Measurements from ENCODE around the gene SON. TPM values are rescaled to one million over a fixed set of nuclear protein-coding genes. Genes with fewer than 3 reads are reported as not detected.
"Not testable (repeated sequence)": the region's sequence is repeated elsewhere in the genome, so short reads cannot be mapped to it uniquely, and the experiment has no call there.

The SON gene
- total RNA-seq, 1 donor from 2014 or later: 342 TPM

GRCh38 chr21:33561373-33561772 lies 18.5 kb downstream of the SON start:
- no peak for DNase-seq (ENCODE audit: low spot score)
- H3K4me1 Mint-ChIP-seq (ENCODE audit: low read depth): peaks cover 46% of the 10 kb centered on the region
- peaks cover 51% of the 10 kb centered on the region for H3K36me3 Mint-ChIP-seq (ENCODE audit: low read depth)
- H3K4me3 Mint-ChIP-seq: no peak overlapping the region
- intact Hi-C loops (cut with micrococcal nuclease): no loop called here
- no peaks in the 10 kb centered on the region for H3K9me3 Mint-ChIP-seq
- H3K27ac Mint-ChIP-seq: peak overlapping the region; percentile 43
- H3K27me3 Mint-ChIP-seq (ENCODE audit: insufficient read depth): no peaks in the 10 kb centered on the region

DNA sequence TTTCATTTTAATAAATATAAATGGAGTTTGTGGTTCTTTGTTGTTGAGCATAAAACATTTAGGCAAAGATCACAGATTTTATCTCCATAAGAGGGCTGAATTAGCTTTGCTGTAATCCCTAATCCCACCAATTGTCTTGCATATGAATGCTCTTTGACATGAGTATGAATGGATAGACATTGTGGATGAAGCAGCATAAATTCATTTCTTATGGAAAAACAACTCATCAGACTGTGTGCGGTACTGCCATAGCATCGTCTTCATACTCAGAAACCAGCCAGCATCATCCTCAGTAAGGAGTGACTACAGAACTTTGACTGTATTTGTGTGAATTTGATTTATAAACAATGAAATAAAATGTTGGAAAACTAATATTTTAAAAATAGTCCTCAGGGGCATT lies 19.6 kb downstream of the SON start:
- intact Hi-C loops (cut with micrococcal nuclease): no loop called here
- Mint-ChIP-seq H3K27me3 (ENCODE audit: insufficient read depth) (no peaks in the 10 kb centered on the region), H3K9me3 (no peaks in the 10 kb centered on the region), H3K27ac (no peak overlapping the region), H3K4me1 (ENCODE audit: low read depth) (peaks cover 36% of the 10 kb centered on the region), H3K36me3 (ENCODE audit: low read depth) (peaks cover 44% of the 10 kb centered on the region), H3K4me3 (no peak overlapping the region)
- no peak for DNase-seq (ENCODE audit: low spot score)

GRCh38 chr21:33566514-33566913 lies 23.7 kb downstream of the SON start:
- Mint-ChIP-seq H3K4me1 (ENCODE audit: low read depth) (peaks cover 22% of the 10 kb centered on the region), H3K27ac (no peak overlapping the region), H3K27me3 (ENCODE audit: insufficient read depth) (no peaks in the 10 kb centered on the region), H3K9me3 (no peaks in the 10 kb centered on the region), H3K4me3 (no peak overlapping the region), H3K36me3 (ENCODE audit: low read depth) (peaks cover 21% of the 10 kb centered on the region)
- intact Hi-C loops (cut with micrococcal nuclease): loop anchor here (5.0 kb wide), 1 partner anchor 41 kb away; no protein-coding TSS in a partner anchor
- no peak for DNase-seq (ENCODE audit: low spot score)

- no peaks in the 10 kb centered on the region for H3K9me3 Mint-ChIP-seq
- intact Hi-C loops (cut with micrococcal nuclease): loop anchor here (5.0 kb wide), 1 partner anchor 39 kb away; no protein-coding TSS in a partner anchor
- H3K4me1 Mint-ChIP-seq (ENCODE audit: low read depth): peaks cover 15% of the 10 kb centered on the region
- peaks cover 24% of the 10 kb centered on the region for H3K36me3 Mint-ChIP-seq (ENCODE audit: low read depth)
- no peaks in the 10 kb centered on the region for H3K27me3 Mint-ChIP-seq (ENCODE audit: insufficient read depth)
- peak overlapping the region; percentile 63 for H3K27ac Mint-ChIP-seq
- no peak overlapping the region for H3K4me3 Mint-ChIP-seq
- DNase-seq (ENCODE audit: low spot score): no peak
Observed at GRCh38 chr21:33567914-33568313, 25.1 kb downstream of the SON start.

DNA sequence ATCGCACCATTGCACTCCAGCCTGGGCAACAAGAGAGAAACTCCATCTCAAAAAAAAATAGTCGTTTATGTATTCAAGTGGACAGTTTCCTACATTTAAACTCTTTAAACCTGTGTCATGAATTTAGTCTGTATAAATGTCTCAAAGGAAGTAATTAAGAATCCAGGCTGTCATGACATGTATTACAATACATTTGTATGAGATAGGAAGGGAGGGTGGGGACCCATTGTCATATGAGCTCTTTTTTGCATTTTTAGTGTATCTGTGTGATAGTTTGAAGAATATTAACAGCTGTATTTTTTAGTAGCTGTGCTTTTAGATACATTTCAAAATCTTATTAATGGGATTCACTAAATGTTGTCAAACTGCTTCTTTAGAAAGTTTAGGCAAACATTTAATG lies 25.6 kb downstream of the SON start:
- DNase-seq (ENCODE audit: low spot score): no peak
- H3K27me3 Mint-ChIP-seq (ENCODE audit: insufficient read depth): no peaks in the 10 kb centered on the region
- no peaks in the 10 kb centered on the region for H3K9me3 Mint-ChIP-seq
- H3K4me3 Mint-ChIP-seq: no peak overlapping the region
- peaks cover 25% of the 10 kb centered on the region for H3K36me3 Mint-ChIP-seq (ENCODE audit: low read depth)
- no peak overlapping the region for H3K27ac Mint-ChIP-seq
- intact Hi-C loops (cut with micrococcal nuclease): loop anchor here (5.0 kb wide), 1 partner anchor 39 kb away; no protein-coding TSS in a partner anchor
- peaks cover 12% of the 10 kb centered on the region for H3K4me1 Mint-ChIP-seq (ENCODE audit: low read depth)

DNA sequence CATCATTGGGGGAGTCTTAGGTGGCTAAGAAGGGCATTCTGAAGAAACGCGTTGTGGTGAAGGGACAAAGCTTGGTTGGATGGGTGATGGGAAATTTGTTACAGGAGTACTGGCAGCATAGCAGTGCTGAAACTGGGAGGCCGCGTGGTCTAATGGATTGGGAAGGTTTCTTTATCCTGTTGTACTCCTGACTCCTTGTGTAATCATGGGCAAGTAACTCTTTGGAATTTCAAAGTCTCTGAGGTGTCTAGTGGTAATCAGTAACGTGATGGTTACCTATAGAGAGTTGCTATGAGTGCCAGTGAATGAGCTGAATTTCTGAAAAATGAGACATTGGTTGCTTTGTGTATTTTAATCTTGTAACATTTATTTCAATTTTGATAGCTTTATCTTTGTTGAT lies 27.2 kb downstream of the SON start:
- Mint-ChIP-seq H3K4me1 (ENCODE audit: low read depth) (peaks cover 9% of the 10 kb centered on the region), H3K9me3 (no peaks in the 10 kb centered on the region), H3K4me3 (no peak overlapping the region), H3K36me3 (ENCODE audit: low read depth) (peaks cover 32% of the 10 kb centered on the region), H3K27ac (peak overlapping the region; percentile 21), H3K27me3 (ENCODE audit: insufficient read depth) (no peaks in the 10 kb centered on the region)
- intact Hi-C loops (cut with micrococcal nuclease): loop anchor here (2.0 to 5.0 kb wide), 2 partner anchors 15 to 37 kb away; no protein-coding TSS in a partner anchor
- no peak for DNase-seq (ENCODE audit: low spot score)

- Mint-ChIP-seq H3K4me1 (ENCODE audit: low read depth) (peaks cover 9% of the 10 kb centered on the region), H3K27ac (no peak overlapping the region), H3K4me3 (no peak overlapping the region), H3K9me3 (no peaks in the 10 kb centered on the region), H3K27me3 (ENCODE audit: insufficient read depth) (no peaks in the 10 kb centered on the region), H3K36me3 (ENCODE audit: low read depth) (peaks cover 37% of the 10 kb centered on the region)
- DNase-seq (ENCODE audit: low spot score): no peak
- intact Hi-C loops (cut with micrococcal nuclease): no loop called here
Observed at GRCh38 chr21:33572350-33572749, 29.5 kb downstream of the SON start.

GRCh38 chr21:33576741-33577141 lies 33.9 kb downstream of the SON start:
- H3K9me3 Mint-ChIP-seq; H3K27ac Mint-ChIP-seq; DNase-seq (ENCODE audit: low spot score); H3K4me1 Mint-ChIP-seq (ENCODE audit: low read depth); H3K4me3 Mint-ChIP-seq; H3K27me3 Mint-ChIP-seq (ENCODE audit: insufficient read depth); intact Hi-C loops (cut with micrococcal nuclease): not testable (repeated sequence)
- peaks cover 34% of the 10 kb centered on the region for H3K36me3 Mint-ChIP-seq (ENCODE audit: low read depth)

- no peaks in the 10 kb centered on the region for H3K27me3 Mint-ChIP-seq (ENCODE audit: insufficient read depth)
- intact Hi-C loops (cut with micrococcal nuclease): no loop called here
- H3K9me3 Mint-ChIP-seq: no peaks in the 10 kb centered on the region
- no peak overlapping the region for H3K4me3 Mint-ChIP-seq
- peaks cover 29% of the 10 kb centered on the region for H3K36me3 Mint-ChIP-seq (ENCODE audit: low read depth)
- peaks cover 6% of the 10 kb centered on the region for H3K4me1 Mint-ChIP-seq (ENCODE audit: low read depth)
- no peak for DNase-seq (ENCODE audit: low spot score)
- no peak overlapping the region for H3K27ac Mint-ChIP-seq
Observed at GRCh38 chr21:33578214-33578613, 35.4 kb downstream of the SON start.

GRCh38 chr21:33578959-33579542 lies 36.2 kb downstream of the SON start:
- H3K4me1 Mint-ChIP-seq (ENCODE audit: low read depth): peaks cover 6% of the 10 kb centered on the region
- H3K4me3 Mint-ChIP-seq: no peak overlapping the region
- H3K9me3 Mint-ChIP-seq: no peaks in the 10 kb centered on the region
- H3K27me3 Mint-ChIP-seq (ENCODE audit: insufficient read depth): no peaks in the 10 kb centered on the region
- no peak for DNase-seq (ENCODE audit: low spot score)
- peak overlapping the region; percentile 23 for H3K27ac Mint-ChIP-seq
- intact Hi-C loops (cut with micrococcal nuclease): no loop called here
- peaks cover 25% of the 10 kb centered on the region for H3K36me3 Mint-ChIP-seq (ENCODE audit: low read depth)

DNA sequence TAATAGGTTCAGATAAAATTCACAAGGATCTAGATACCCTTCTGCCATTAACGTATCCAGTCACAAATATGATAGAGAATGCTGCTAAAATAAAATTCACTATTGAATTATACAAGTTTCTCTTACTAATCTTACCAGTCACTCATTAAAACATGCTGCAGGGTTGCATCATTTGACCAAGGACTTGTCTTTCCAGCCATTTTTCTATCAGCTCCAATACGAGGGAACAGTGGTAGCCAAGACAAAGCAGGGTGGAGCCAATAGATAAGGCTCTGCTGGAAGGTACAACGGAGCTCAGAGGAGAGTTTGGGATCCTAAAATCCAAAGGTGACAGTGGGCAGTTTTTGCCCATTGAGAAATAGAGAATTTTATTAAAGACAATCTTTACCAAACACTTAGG lies 41.6 kb downstream of the SON start:
- H3K4me3 Mint-ChIP-seq: no peak overlapping the region
- intact Hi-C loops (cut with micrococcal nuclease): no loop called here

GRCh38 chr21:33586927-33587326 lies 44.1 kb downstream of the SON start:
- Mint-ChIP-seq H3K4me1 (ENCODE audit: low read depth) (peaks cover 31% of the 10 kb centered on the region), H3K27ac (no peak overlapping the region), H3K4me3 (peak overlapping the region; percentile 77), H3K36me3 (ENCODE audit: low read depth) (peaks cover 15% of the 10 kb centered on the region), H3K9me3 (no peaks in the 10 kb centered on the region), H3K27me3 (ENCODE audit: insufficient read depth) (no peaks in the 10 kb centered on the region)
- intact Hi-C loops (cut with micrococcal nuclease): loop anchor here (5.0 kb wide), 1 partner anchor 485 kb away; the partner anchor contains the start of genes MRPS6 and SLC5A3
- no peak for DNase-seq (ENCODE audit: low spot score)

More for the DNA sequence above, 41.6 kb downstream of the SON start:
- Mint-ChIP-seq H3K27ac (no peak overlapping the region), H3K9me3 (no peaks in the 10 kb centered on the region), H3K4me1 (ENCODE audit: low read depth) (peaks cover 31% of the 10 kb centered on the region), H3K36me3 (ENCODE audit: low read depth) (peaks cover 17% of the 10 kb centered on the region), H3K27me3 (ENCODE audit: insufficient read depth) (no peaks in the 10 kb centered on the region)
- DNase-seq (ENCODE audit: low spot score): no peak

DNA sequence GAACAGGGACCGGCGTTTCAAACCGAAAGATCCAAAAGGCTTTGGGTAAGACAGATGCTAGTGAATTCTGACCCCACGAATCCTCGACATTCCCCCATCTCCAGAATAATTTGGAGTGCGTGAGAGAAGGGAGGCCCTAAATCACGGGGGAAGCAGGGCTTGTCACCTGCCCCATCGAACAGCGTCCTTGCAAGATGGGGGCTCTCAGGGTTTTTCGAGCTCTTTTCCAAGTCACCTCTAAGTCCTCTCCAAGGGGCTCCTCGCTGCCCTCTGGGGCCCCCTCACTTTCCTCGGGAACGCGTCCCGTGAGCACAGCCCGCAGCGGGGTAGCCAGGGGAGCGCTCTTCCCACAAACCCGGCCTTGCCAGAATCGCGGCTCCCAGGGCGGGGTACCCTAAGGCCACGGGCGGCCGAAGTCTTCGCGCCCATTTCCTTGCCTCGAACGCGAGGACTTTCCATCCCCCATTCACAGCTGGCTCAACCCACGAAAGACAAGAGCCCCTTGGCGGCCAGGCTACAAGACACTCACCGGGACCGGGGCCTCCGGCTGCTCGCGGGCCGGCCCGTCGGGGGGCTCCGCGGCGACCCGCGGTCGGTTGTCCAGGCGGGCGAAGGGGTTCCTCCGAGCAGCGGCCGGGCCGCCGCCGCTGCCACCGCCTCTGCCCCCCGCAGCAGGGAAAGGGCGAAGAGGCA lies 45.1 kb downstream of the SON start:
- Mint-ChIP-seq H3K4me1 (ENCODE audit: low read depth) (peaks cover 31% of the 10 kb centered on the region), H3K9me3 (no peaks in the 10 kb centered on the region), H3K36me3 (ENCODE audit: low read depth) (peaks cover 13% of the 10 kb centered on the region), H3K27ac (peak overlapping the region; percentile 70), H3K4me3 (peak overlapping the region; percentile 92), H3K27me3 (ENCODE audit: insufficient read depth) (no peaks in the 10 kb centered on the region)
- no peak for DNase-seq (ENCODE audit: low spot score)
- intact Hi-C loops (cut with micrococcal nuclease): loop anchor here (1.0 to 5.0 kb wide), 7 partner anchors 17 to 816 kb away; partner anchors contain the start of genes DNAJC28, GART, ITSN1 and MRPS6

Measured in activated T-helper 1 cell treated with anti-CD3 and anti-CD28 coated beads, Interleukin-12 subunit alpha, Interleukin-12 subunit beta, Interleukin-2, Interleukin-4 antibody, amounts not matched to agents 30 ng/mL and 10 ng/mL and 1 ng/mL, durations not matched to agents 14 hours and 24 hours and 36 hours (primary cell).